ENCODE measurements around the gene ZDHHC11. TPM values are rescaled to one million over a fixed set of nuclear protein-coding genes. Genes with fewer than 3 reads are reported as not detected.

The ZDHHC11 gene
- total and polyA plus RNA-seq, 2 of the 4 experiments (the other 2 are of a cell fraction), result 0.36 to 1.6 TPM

DNA sequence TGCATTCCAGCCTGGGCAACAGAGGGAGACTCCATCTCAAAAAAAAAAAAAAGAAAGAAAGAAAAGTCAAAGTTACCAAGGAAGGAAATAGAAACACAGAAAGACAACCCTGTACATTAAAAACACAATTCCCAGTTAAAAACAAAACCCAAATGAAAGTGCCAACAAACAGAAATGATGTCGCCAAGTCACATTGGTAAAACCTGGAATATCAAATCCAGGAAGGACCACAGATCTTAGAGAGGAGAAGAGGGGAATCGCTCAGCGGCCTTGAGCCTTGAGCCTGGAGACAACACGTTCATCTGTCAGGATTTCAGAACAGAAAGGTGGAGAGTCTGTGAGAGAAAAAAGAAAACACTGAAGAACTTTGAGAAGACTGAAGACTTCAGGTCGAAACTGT lies 1.2 kb upstream of the ZDHHC11 start:
- peaks cover 13% of the 10 kb centered on the region for H4K20me1 ChIP-seq (ENCODE audit: insufficient read depth, low read length)
- no peaks in the 10 kb centered on the region for H3K79me1 ChIP-seq (ENCODE audit: low read depth in 1 of 2, low read length in 2 of 2)
- DNase-seq (no peak), ATAC-seq (ENCODE audit: low read depth) (no peak)
- H2AFZ ChIP-seq (replicated peaks; ENCODE audit: low read length, poor library complexity), result no peak overlapping the region
- TF ChIP-seq, protein P1, sequence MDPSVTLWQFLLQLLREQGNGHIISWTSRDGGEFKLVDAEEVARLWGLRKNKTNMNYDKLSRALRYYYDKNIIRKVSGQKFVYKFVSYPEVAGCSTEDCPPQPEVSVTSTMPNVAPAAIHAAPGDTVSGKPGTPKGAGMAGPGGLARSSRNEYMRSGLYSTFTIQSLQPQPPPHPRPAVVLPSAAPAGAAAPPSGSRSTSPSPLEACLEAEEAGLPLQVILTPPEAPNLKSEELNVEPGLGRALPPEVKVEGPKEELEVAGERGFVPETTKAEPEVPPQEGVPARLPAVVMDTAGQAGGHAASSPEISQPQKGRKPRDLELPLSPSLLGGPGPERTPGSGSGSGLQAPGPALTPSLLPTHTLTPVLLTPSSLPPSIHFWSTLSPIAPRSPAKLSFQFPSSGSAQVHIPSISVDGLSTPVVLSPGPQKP (IDR thresholded peaks at IDR 0.05; ENCODE audit: borderline replicate concordance, low read depth, low read length), result no peak
- TF ChIP-seq MAFK (IDR thresholded peaks at IDR 0.05; ENCODE audit: low read depth, low read length), result no peak
- TF ChIP-seq RFX5 (IDR thresholded peaks at IDR 0.05; ENCODE audit: low read depth, low read length), result no peak
- TF ChIP-seq, protein P2, sequence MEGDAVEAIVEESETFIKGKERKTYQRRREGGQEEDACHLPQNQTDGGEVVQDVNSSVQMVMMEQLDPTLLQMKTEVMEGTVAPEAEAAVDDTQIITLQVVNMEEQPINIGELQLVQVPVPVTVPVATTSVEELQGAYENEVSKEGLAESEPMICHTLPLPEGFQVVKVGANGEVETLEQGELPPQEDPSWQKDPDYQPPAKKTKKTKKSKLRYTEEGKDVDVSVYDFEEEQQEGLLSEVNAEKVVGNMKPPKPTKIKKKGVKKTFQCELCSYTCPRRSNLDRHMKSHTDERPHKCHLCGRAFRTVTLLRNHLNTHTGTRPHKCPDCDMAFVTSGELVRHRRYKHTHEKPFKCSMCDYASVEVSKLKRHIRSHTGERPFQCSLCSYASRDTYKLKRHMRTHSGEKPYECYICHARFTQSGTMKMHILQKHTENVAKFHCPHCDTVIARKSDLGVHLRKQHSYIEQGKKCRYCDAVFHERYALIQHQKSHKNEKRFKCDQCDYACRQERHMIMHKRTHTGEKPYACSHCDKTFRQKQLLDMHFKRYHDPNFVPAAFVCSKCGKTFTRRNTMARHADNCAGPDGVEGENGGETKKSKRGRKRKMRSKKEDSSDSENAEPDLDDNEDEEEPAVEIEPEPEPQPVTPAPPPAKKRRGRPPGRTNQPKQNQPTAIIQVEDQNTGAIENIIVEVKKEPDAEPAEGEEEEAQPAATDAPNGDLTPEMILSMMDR (conservative IDR thresholded peaks at IDR 0.05; ENCODE audit: low read depth, low read length), result no peak
- no peak for TF ChIP-seq POLR2A (IDR thresholded peaks at IDR 0.05; ENCODE audit: low read depth, low read length)
- no peak for TF ChIP-seq CEBPB (IDR thresholded peaks at IDR 0.05; ENCODE audit: low read depth, low read length)
- TF ChIP-seq NFE2L2 (IDR thresholded peaks at IDR 0.05; ENCODE audit: low read depth, low read length), result no peak
- TF ChIP-seq BHLHE40 (IDR thresholded peaks at IDR 0.05; ENCODE audit: low read depth, low read length), result no peak
- TF ChIP-seq MXI1 (IDR thresholded peaks at IDR 0.05; ENCODE audit: borderline replicate concordance, low read depth, low read length), result no peak
- ChIA-PET CTCF (no interaction called here), POLR2A (ENCODE audit: unreplicated experiment) (no interaction called here)
- no peak overlapping the region for H2BK15ac ChIP-seq (ENCODE audit: low read depth, low read length)
- no peak overlapping the region for H3K4me2 ChIP-seq (ENCODE audit: low read depth, low read length)
- H3K14ac ChIP-seq (replicated peaks; ENCODE audit: low read depth, low read length), result no peak overlapping the region
- H3K23ac ChIP-seq (ENCODE audit: low read depth, low read length), result no peak overlapping the region
- H3K56ac ChIP-seq (ENCODE audit: extremely low read depth, insufficient read depth, low read length), result no peak overlapping the region
- H2BK5ac ChIP-seq (ENCODE audit: low read depth, low read length, poor library complexity, severe bottlenecking), result no peak overlapping the region
- intact Hi-C loops (cut with micrococcal nuclease), result no loop called here
- H2AK5ac ChIP-seq (ENCODE audit: low read depth, low read length), result no peak overlapping the region
- no peak overlapping the region for H2BK120ac ChIP-seq (ENCODE audit: low read depth, low read length)
- H3K36me3 ChIP-seq (ENCODE audit: control insufficient read depth, insufficient read depth, low read length), result no peaks in the 10 kb centered on the region
- in situ Hi-C loops (cut with MboI; ENCODE audit: low sequenced_read_pairs), result no loop called here
- no peak overlapping the region for H4K8ac ChIP-seq (ENCODE audit: low read depth in 2 of 2, low read length in 2 of 2)
- BruUV-seq (replicated peaks), result no TSS peak
- no peak overlapping the region for H3K4ac ChIP-seq (ENCODE audit: low read depth, low read length)
- H3K4me1 ChIP-seq (ENCODE audit: control insufficient read depth, insufficient read depth, low read length), result no peaks in the 10 kb centered on the region
- H3K9me1 ChIP-seq (ENCODE audit: insufficient read depth, low read length), result peaks cover 10% of the 10 kb centered on the region
- H3K9ac ChIP-seq (ENCODE audit: low read depth, low read length), result no peak overlapping the region
- no peak overlapping the region for H3K4me3 ChIP-seq (ENCODE audit: insufficient read depth, low read depth, low read length)
- no peak overlapping the region for H2AK9ac ChIP-seq (replicated peaks; ENCODE audit: low read depth, low read length, poor library complexity)
- H3K27me3 ChIP-seq (ENCODE audit: control insufficient read depth, insufficient read depth, low read length), result peaks cover 5% of the 10 kb centered on the region; the same call in 1 of the 2 replicates
- no peak overlapping the region for H4K91ac ChIP-seq (ENCODE audit: insufficient read depth, low read depth, low read length)
- dilution Hi-C loops (cut with HindIII; ENCODE audit: low sequenced_read_pairs, unreplicated experiment), result no loop called here
- no peak overlapping the region for H3K18ac ChIP-seq (ENCODE audit: low read depth, low read length)
- WGBS, 2 experiments (ENCODE audit: extremely low coverage in 2 of 2, insufficient read length in 1 of 2), result 51% methylated on average over 3 of the region's 5 CpGs; no CpG with 5 or more reads in 1 of the 2 experiments
- no peak overlapping the region for H4K5ac ChIP-seq (ENCODE audit: low read depth, low read length)
- H2BK20ac ChIP-seq (ENCODE audit: low read depth, low read length), result no peak overlapping the region
- H3K27ac ChIP-seq (ENCODE audit: insufficient read depth, low read length), result no peak overlapping the region
- no peaks in the 10 kb centered on the region for H3K9me3 ChIP-seq (ENCODE audit: control insufficient read depth, insufficient read depth, low read length)
